NCI-H345 treated with DMSO at 0.1 percent for 48 hours (cell line): ENCODE data around the gene C5.
A peak's percentile ranks its signal among the peaks of the same experiment; 100 is the strongest.
"Not testable (repeated sequence)": the region's sequence is repeated elsewhere in the genome, so short reads cannot be mapped to it uniquely, and the experiment has no call there.

ENCODE experiments used
- DNase-seq: peaks from one replicate; lab custom pipeline; 2025; ENCODE audit not compliant: unreplicated experiment; lab: John Stamatoyannopoulos, UW

C5 gene

GRCh38 chr9:121050128-121050988 lies at the start of gene C5:
TSS of gene C5 (minus strand) at chr9:121050275. CDS start at chr9:121050246, 29 bp downstream.
- DNase-seq = no peak

- no peak for DNase-seq
These were observed 48.6 kb upstream of the C5 start for GRCh38 chr9:121098567-121099198.

- no peak for DNase-seq
These were observed 45.0 kb upstream of the C5 start for GRCh38 chr9:121095057-121095456.

- DNase-seq = not testable (repeated sequence)
These were observed 40.7 kb upstream of the C5 start for GRCh38 chr9:121090743-121091142.

GRCh38 chr9:121088576-121088975 lies 38.5 kb upstream of the C5 start:
- no peak for DNase-seq

GRCh38 chr9:121085661-121086060 lies 35.6 kb upstream of the C5 start:
- DNase-seq = no peak

GRCh38 chr9:121082075-121082474 lies 32.0 kb upstream of the C5 start:
- no peak for DNase-seq

GRCh38 chr9:121075251-121076036 lies 25.4 kb upstream of the C5 start:
- DNase-seq = peak; percentile 53

- DNase-seq = peak; percentile 86
These were observed 24.5 kb upstream of the C5 start, which contains the start of gene CNTRL for GRCh38 chr9:121074370-121075250. TSS of gene CNTRL (plus strand) at chr9:121074955. CDS start at chr9:121088327, 13,372 bp downstream.

GRCh38 chr9:121073038-121073437 lies 23.0 kb upstream of the C5 start:
- DNase-seq = peak; percentile 0

- DNase-seq = no peak
These were observed 21.8 kb upstream of the C5 start for GRCh38 chr9:121071756-121072421.

GRCh38 chr9:121071370-121071755 lies 21.3 kb upstream of the C5 start:
- DNase-seq = no peak

- DNase-seq = no peak
These were observed 19.3 kb upstream of the C5 start for GRCh38 chr9:121069396-121069795.

GRCh38 chr9:121067640-121068039 lies 17.6 kb upstream of the C5 start:
- no peak for DNase-seq

GRCh38 chr9:121066850-121067249 lies 16.8 kb upstream of the C5 start:
- DNase-seq = no peak

GRCh38 chr9:121059998-121060636 lies 10.0 kb upstream of the C5 start:
- DNase-seq = peak; percentile 11

- no peak for DNase-seq
These were observed 9.4 kb upstream of the C5 start for GRCh38 chr9:121059513-121059912.

- DNase-seq = no peak
These were observed 7.7 kb upstream of the C5 start for GRCh38 chr9:121057821-121058220.

GRCh38 chr9:121055642-121056143 lies 5.6 kb upstream of the C5 start:
- no peak for DNase-seq
